HepG2 (cell line): ENCODE measurements around the gene SSU72. TPM values are rescaled to one million over a fixed set of nuclear protein-coding genes. Genes with fewer than 3 reads are reported as not detected.

Source experiments
- CC2D1A ChIP-seq: sonication (generic); formaldehyde crosslinking; IDR thresholded peaks from 2 replicates; pipeline ENCODE4 v1.8.1; 2023; ENCODE audit warnings: mild to moderate bottlenecking, missing genetic modification reagents
- DMTF1 ChIP-seq: sonication (generic); formaldehyde crosslinking; IDR thresholded peaks from 2 replicates; pipeline ENCODE4 v1.4.0; 2020; ENCODE audit warnings: mild to moderate bottlenecking, missing genetic modification reagents
- EED ChIP-seq: sonication (generic); formaldehyde crosslinking; IDR thresholded peaks from 2 replicates; pipeline ENCODE4 v1.5.0; 2020; ENCODE audit warnings: mild to moderate bottlenecking, missing genetic modification reagents
- GMEB1 ChIP-seq: sonication (generic); formaldehyde crosslinking; IDR thresholded peaks from 2 replicates; pipeline ENCODE4 v1.5.1; 2020; ENCODE audit warnings: missing genetic modification reagents, mild to moderate bottlenecking, borderline replicate concordance
- HES4 ChIP-seq: sonication (generic); formaldehyde crosslinking; IDR thresholded peaks from 2 replicates; pipeline ENCODE4 v1.9.0; 2021; ENCODE audit warnings: mild to moderate bottlenecking, missing genetic modification reagents, borderline replicate concordance
- KDM5B ChIP-seq: sonication (generic); formaldehyde crosslinking; IDR thresholded peaks from 2 replicates; pipeline ENCODE4 v1.4.0; 2020; ENCODE audit warnings: missing genetic modification reagents, mild to moderate bottlenecking, borderline replicate concordance
- MBD4 ChIP-seq: IDR thresholded peaks from 2 replicates; pipeline ENCODE4 v1.6.1; 2012; ENCODE audit warnings: low read length, inconsistent platforms, borderline replicate concordance
- MZF1 ChIP-seq: sonication (generic); formaldehyde crosslinking; IDR thresholded peaks from 2 replicates; pipeline ENCODE4 v1.8.1; 2023; ENCODE audit warnings: mild to moderate bottlenecking, missing genetic modification reagents, borderline replicate concordance
- PHF20 ChIP-seq: sonication (generic); formaldehyde crosslinking; IDR thresholded peaks from 2 replicates; pipeline ENCODE4 v1.5.0; 2020; ENCODE audit warnings: mild to moderate bottlenecking, missing genetic modification reagents
- RNF2 ChIP-seq: fragments of 450-650 bp; conservative IDR thresholded peaks from 2 replicates; pipeline ENCODE4 v1.6.1; 2016; ENCODE audit warnings: low read depth
- TCF7 ChIP-seq: sonication (generic); IDR thresholded peaks from 2 replicates; pipeline ENCODE4 v1.6.1; 2016; ENCODE audit warnings: antibody characterized with exemption, low read depth
- TP53 ChIP-seq: sonication (generic); formaldehyde crosslinking; conservative IDR thresholded peaks from 2 replicates; pipeline ENCODE4 v1.4.0; 2020; ENCODE audit warnings: missing genetic modification reagents
- ZHX2 ChIP-seq, 2 experiments: sonication (generic) in 1 of 2; formaldehyde crosslinking in 1 of 2; IDR thresholded peaks; 2 replicates each; pipeline versions ENCODE4 v1.6.1 to v1.9.0; 2014 to 2022; ENCODE audit warnings: antibody characterized with exemption in 1 of 2, borderline replicate concordance in 1 of 2, inconsistent platforms in 1 of 2, low read depth in 1 of 2, missing genetic modification reagents in 1 of 2
- ZKSCAN5 ChIP-seq: sonication (generic); formaldehyde crosslinking; IDR thresholded peaks from 2 replicates; pipeline ENCODE4 v1.5.1; 2020; ENCODE audit warnings: mild to moderate bottlenecking, missing genetic modification reagents
- ZMAT3 ChIP-seq: sonication (generic); formaldehyde crosslinking; conservative IDR thresholded peaks from 2 replicates; pipeline ENCODE4 v1.7.0; 2021; ENCODE audit warnings: missing genetic modification reagents
- ZNF33A ChIP-seq: sonication (generic); formaldehyde crosslinking; IDR thresholded peaks from 2 replicates; pipeline ENCODE4 v1.5.1; 2020; ENCODE audit warnings: missing genetic modification reagents, mild to moderate bottlenecking, moderate library complexity, borderline replicate concordance
- ZNF414 ChIP-seq: sonication (generic); formaldehyde crosslinking; IDR thresholded peaks from 2 replicates; pipeline ENCODE4 v1.5.0; 2020; ENCODE audit warnings: missing genetic modification reagents
- ZNF790 ChIP-seq: sonication (generic); formaldehyde crosslinking; IDR thresholded peaks from 2 replicates; pipeline ENCODE4 v1.8.0; 2022; ENCODE audit warnings: missing genetic modification reagents, mild to moderate bottlenecking, borderline replicate concordance
- polyA plus RNA-seq, 8 experiments: library from polyadenylated mRNA; depleted of rRNA in 3 of 8; stranded (reverse) in 7 of 8; unstranded in 1 of 8; fragments of >200 nt; fragmentation: Illumina TruSeq in 4 of 8; extraction: Trizol in 4 of 8; gene quantifications; 2 replicates each; pipeline versions ENCODE4 v1.2.1 to v1.2.3, GENCODE V29; 2011 to 2016; ENCODE audit warnings: low read depth in 4 of 8, missing spikeins in 1 of 8, mixed read lengths in 1 of 8; ENCODE audit not compliant: insufficient read depth in 1 of 8
- total RNA-seq, 5 experiments: library from RNA; depleted of rRNA; stranded (reverse); fragments of >200 nt; fragmentation: Illumina TruSeq; extraction: Trizol; gene quantifications; 2 replicates each; pipeline ENCODE4 v1.2.3, GENCODE V29; 2016; ENCODE audit warnings: low read depth in 1 of 5

The SSU72 gene
- total and polyA plus RNA-seq, 2 of the 13 experiments (the other 11 are each of a cell fraction or from before 2014, with no cell fraction given), result 42.8 to 67.1 TPM

- TF ChIP-seq GMEB1 (CRISPR knock-in tag) (no peak), TCF7 (no peak), HES4 (no peak), TP53 (no peak), ZNF790 (CRISPR knock-in tag) (no peak), ZHX2 (IDR thresholded peaks at IDR 0.05; ENCODE audit: low read depth) (no peak), ZHX2 (CRISPR knock-in tag; IDR thresholded peaks at IDR 0.05; ENCODE audit: borderline replicate concordance) (no peak), DMTF1 (CRISPR knock-in tag) (no peak), MZF1 (CRISPR knock-in tag) (no peak), KDM5B (CRISPR knock-in tag) (0 out of 2 replicates have a peak, but pooled peaks have one; percentile 10), EED (CRISPR knock-in tag) (no peak), CC2D1A (CRISPR knock-in tag) (no peak), ZNF33A (no peak), ZMAT3 (CRISPR knock-in tag) (no peak), ZNF414 (CRISPR knock-in tag) (0 out of 2 replicates have a peak, but pooled peaks have one; percentile 23), ZKSCAN5 (CRISPR knock-in tag) (no peak), PHF20 (CRISPR knock-in tag) (no peak), RNF2 (no peak), MBD4 (no peak)
Observed at GRCh38 chr1:1599935-1600860, 25.5 kb upstream of the SSU72 start, which contains the start of gene FNDC10 (continued).
